Stimulated activated CD8-positive, alpha-beta memory T cell treated with anti-CD3 and anti-CD28 coated beads, Interleukin-7, amount 100 ng/mL, for 24 hours (primary cell): ENCODE results near the gene UBE3A.
A peak's percentile ranks its signal among the peaks of the same experiment; 100 is the strongest.
"Not testable (repeated sequence)": the region's sequence is repeated elsewhere in the genome, so short reads cannot be mapped to it uniquely, and the experiment has no call there.

Experiments
- DNase-seq: peaks from one replicate; pipeline ENCODE4 v3.0.0-alpha.2; 2020; ENCODE audit warnings: low read depth

Gene UBE3A

GRCh38 chr15:25437777-25438600 is 835 bp downstream of the UBE3A start:
- peak; percentile 14 for DNase-seq

DNA sequence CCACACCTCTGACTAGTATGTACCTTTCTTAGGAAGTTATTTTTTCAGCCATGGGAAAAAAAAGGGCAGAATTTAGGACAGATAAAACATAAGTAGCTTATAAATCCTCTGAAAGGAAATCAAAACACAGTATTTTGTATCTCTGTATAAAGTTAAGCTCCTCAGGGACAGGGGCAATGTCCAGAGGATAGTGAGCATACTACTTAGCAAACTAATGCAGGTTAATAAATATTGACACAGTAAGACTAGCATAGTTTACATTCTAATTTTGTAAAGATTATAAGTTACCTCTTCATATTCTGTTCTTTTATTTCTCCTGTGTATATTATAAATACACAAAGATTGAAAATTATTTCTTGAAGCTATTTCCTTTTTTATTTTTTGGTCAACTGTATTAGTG is 2.1 kb downstream of the UBE3A start:
- no peak for DNase-seq

DNA sequence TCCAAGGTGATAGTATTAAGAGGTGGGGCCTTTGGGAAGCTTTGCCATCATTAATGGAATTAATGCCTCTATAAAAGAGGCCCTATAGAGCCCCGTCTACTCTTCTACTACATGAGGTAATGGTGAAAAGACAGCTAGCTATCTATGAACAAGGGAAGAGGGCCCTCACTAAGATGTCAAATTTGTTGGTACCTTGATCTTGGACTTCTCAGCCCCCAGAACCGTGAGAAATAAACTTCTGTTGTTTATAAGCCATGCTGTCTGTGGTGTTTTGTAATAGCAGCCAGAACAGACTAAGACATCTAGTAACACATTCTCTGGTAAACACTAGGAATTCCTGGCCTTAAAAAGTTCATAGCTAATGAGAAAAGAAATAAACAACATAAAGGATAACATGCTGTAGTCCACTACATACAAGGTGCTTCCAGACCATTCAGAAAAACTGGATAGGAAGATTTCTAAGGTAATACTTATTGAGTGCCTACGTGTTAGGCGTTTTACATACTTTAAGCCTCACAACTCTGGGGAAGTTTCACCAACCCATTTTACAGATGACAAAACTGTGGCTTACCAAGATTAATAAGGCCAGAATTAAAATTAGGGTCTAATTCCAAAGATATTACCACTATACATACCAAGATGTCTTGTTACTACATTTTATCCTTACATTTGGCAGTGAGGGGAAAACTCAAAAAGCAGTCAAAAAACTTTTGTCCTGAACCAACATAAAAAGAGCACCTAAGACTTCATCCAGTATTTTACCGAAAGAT is 3.2 kb downstream of the UBE3A start:
- DNase-seq, result no peak

DNA sequence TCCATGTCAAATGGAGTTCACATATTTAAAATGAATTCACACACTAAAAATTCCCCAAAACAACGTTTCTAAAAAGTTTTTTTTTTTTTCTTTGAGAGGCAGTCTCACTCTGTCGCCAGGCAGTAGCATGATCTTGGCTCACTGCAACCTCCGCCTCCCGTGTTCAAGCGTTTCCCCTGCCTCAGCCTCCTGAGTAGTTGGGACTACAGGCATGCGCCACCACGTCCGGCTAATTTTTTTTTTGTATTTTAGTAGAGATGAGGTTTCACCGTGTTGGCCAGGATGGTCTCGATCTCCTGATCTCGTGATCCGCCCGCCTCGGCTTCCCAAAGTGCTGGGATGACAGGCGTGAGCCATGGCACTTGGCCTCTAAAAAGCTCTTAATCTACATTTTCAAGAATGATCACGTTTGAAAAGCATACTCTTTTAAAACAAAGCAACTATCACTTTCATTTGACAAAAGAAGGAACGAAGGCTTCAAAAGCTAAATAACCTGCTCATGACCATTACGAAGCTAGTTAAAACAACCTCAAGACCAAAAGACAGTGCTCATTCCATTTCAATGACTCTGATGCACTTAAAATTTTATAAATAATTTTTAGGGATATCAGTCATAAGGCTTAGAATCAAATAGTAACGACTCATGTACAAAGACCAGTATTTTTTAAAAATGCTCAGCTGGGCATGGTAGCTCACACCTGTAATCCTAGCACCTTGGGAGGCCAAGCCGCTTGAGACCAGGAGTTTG is 5.5 kb downstream of the UBE3A start:
- DNase-seq, result no peak

- no peak for DNase-seq
These were observed 6.8 kb downstream of the UBE3A start for GRCh38 chr15:25431836-25432561.

DNA sequence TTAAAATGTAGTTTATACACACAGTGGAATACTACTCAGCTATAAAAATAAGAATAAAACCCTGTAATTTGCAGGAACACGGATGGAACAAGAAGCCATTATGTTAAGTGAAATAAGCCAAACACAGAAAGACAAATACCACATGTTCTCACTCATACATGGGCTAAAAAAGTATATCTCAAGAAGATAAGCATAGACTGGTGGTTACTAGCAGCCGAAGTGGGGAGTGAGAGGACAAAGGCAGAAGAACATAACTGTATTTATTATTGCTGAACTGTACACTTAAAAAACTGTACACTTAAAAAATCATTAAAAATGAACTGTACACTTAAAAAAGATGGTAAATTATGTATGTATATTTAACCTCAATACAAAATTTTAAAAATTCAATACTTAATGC is 11.0 kb downstream of the UBE3A start:
- DNase-seq, result no peak

DNA sequence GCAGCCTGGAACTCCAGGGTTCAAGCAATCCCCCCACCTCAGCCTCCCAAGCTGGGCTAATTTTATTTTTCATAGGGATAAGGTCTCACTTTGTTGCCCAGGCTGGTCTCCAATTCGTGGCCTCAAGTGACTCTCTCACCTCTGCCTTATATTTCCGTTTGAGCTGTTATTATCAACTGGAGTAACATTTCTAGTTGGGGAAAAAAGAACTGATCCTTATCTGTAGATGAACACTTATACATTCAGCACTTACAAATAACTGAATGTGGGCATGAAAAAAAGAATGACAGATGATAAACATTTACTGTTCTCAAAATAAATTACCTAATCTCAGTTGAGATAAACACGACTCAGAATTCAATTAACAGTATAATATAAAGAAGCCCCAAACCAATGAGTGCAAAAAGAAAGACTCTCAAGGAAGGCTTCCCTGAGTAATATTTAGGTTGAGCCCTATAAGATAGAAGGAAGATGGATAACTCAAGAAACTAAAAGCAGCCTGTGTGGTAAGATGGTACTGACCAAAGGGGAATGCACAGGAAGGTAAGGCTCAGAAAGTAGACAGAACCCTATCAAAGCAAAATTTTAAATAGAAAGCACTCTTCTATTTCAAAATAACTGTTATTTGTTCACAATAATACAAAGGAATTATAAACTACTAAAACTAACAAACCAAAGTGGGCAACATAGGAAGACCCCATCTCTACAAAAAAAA is 11.8 kb downstream of the UBE3A start:
- no peak for DNase-seq

DNA sequence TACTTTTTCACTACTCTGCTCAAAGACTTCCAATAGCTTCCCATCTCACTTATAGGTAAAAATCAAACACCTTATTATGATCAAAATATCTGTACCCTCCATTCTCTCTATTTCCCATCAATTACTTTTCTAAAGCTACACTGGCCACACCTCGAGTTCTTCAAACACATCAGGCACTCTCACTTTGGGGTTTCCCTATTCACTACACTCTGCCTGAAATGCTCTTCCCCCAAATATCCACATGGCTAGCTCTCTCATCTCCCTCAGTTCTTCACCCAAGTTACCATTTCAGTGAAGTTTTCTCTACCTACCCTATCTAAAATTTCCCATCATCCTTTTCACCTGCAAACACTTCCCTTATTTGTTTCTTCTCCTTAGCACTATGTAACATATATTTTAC is 14.8 kb downstream of the UBE3A start:
- DNase-seq, result no peak

DNA sequence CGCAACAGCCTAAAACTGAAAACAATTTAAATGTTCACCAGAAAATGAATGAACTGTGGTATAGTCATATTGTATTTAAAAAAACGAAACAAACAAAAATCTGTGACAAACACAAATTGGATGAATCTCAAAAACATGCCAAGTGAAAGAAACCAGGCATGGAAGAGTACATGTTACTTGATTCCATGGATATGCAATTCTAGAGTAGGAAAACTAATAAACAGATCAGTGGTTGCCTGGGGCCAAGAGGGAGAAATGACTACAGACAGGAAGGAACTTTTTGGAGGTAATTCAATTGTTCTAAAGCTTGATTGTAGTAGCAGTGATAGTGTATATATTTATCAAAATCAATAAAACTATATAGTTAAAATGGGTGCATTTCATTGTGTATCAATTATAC is 16.8 kb downstream of the UBE3A start:
- DNase-seq, result no peak

GRCh38 chr15:25418202-25418601 is 20.6 kb downstream of the UBE3A start:
- no peak for DNase-seq

DNA sequence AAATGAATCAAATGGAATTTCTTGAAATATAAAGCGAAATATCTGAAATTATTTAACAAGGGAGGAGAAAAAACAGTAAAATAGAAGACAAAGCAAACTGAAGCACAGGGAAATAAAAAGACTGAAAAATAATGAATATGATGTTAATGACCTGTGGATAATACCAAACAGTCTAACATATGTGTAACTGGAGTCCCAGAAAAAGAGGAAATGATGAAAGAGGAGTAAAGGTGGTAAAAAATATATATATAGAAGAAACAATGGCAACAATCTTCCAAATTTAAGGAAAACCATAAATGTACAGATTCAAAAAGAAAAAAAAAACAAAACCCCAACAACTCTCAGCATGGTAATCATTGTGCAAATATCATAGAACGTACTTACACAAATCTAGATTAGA is 21.2 kb downstream of the UBE3A start:
- DNase-seq, result no peak

DNA sequence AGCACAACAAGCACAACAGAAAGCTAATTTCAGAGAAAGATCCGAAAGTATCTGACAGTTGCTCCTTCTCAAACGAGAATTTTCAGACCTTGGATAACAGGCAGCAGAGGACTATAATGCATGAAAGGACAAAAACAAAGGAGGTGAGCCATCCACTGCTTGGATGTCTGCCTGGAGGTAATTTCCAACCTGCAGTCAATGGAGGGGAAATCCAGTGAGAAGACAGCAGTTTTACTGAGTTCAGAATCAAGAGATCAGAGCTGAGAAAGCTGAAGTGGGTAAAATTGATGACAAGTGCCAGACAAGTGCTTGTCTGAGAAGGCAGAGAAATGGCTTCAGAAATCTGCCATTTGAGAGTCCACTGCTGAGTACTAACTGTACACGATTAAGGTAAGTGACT is 22.1 kb downstream of the UBE3A start:
- DNase-seq, result no peak

- no peak for DNase-seq
These were observed 23.1 kb downstream of the UBE3A start for GRCh38 chr15:25415707-25416106.

GRCh38 chr15:25415217-25415616 is 23.6 kb downstream of the UBE3A start:
- no peak for DNase-seq

DNA sequence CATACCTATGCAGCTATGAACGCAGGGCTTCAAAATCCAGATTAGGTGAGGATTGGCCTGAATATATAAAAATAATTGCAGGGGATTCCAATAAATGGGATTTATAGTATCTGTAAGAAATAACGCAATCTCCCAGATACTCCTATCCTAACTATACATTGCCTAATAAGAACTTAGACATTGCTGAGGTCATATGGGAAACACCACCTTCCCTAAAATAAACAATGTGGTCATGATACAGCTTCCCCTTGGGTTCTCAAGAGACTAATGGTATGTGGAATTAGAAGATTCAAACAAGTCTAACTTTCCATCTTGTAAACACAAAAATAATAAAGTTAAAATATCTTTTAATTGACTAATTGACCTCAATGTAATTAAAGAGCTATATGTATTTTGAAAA is 28.2 kb downstream of the UBE3A start:
- DNase-seq, result no peak

- not testable (repeated sequence) for DNase-seq
These were observed 29.1 kb downstream of the UBE3A start for GRCh38 chr15:25409731-25410130.

- no peak for DNase-seq
These were observed 29.9 kb downstream of the UBE3A start for GRCh38 chr15:25408929-25409328.

DNA sequence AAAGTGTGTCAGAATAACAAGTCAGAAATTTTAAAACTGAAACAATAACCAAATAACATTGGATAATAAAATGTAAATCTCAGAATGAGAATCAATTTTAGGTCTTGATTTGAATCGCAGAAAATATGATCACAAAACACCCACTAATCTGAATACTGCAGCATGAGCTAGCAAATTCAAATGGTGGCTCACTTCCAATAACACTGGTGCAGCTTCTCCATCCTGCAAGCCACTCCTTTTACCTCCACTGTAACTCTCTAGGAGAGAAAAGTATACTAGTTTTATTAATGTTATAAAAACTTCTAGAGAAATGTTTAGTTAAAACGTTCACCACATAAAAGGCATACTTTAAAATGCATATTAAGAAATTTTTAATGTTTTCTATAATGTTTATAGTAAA is 30.4 kb downstream of the UBE3A start:
- no peak for DNase-seq

DNA sequence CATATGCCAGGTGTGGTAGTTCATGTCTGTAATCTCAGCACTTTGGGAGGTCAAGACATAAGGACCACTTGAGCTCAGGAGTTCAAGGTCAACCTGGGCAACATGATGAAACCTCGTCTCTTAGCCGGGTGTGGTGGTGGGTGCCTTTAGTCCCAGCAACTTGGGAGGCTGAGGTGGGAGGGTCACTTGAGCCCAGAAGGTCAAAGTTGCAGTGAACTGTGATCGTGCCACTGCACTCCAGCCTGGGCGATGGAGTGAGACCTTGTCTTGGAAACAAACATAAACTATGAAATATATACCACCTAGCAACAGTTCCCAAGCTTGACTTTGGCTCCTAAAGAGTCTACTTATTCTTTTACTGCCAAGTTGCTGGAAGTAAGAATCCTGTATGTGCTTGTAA is 30.9 kb downstream of the UBE3A start:
- DNase-seq, result no peak

DNA sequence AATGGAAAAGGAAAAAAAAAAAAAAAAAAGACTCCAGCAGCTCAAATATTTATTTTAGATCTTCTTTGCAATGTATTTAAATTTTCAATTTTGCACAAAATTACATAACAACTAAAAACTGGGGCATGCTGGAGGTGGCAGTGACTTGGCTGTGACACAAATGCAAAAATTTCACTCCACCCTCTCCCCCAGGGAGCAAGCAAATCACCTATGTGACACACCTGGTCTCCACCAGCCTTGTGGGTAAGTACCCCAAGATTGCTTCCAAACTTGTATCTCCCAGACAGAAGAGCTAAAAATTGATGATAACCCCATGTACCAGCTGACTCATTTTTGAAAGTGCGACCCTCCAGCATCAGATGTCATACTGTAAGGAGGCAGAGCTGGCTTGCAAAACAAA is 32.0 kb downstream of the UBE3A start:
- DNase-seq, result no peak

DNA sequence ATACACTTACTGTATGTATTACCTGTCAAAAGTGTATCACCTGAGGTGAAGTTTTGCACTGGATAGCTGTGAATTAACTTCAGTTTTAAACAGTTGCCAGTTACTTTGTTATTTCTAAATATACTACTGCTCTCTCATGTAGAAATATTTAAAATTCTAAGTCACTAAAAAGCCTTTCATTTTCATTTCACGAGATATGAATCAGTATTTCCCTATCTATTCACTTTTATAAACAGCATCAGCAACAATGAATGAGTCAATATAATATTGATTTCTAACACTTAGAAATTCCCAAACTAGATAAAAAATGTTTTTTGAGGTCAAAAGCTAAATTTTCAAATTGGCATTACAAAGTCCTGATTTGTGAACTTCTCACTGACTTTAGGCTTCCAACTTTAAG is 32.6 kb downstream of the UBE3A start:
- no peak for DNase-seq

- no peak for DNase-seq
These were observed 35.1 kb downstream of the UBE3A start for GRCh38 chr15:25403771-25404170.
